Left renal pelvis (tissue), 4 donors: ENCODE results near the gene PTCSC3. TPM values are rescaled to one million over a fixed set of nuclear protein-coding genes. Genes with fewer than 3 reads are reported as not detected.

Experiments used
- DNase-seq, 4 donors: peaks; one replicate each; pipeline ENCODE4 v3.0.0-alpha.2; 2013; ENCODE audit warnings: low read depth in 4 of 4, low spot score in 3 of 4
- polyA plus RNA-seq, 4 donors: library from polyadenylated mRNA; unstranded; fragments of 120-200 nt; gene quantifications; one replicate each; pipeline ENCODE4 v1.2.1, GENCODE V29; 2013; ENCODE audit not compliant: insufficient read length in 4 of 4

Gene PTCSC3
- polyA plus RNA-seq, 4 donors = 0.27 TPM; not detected in 3

DNA sequence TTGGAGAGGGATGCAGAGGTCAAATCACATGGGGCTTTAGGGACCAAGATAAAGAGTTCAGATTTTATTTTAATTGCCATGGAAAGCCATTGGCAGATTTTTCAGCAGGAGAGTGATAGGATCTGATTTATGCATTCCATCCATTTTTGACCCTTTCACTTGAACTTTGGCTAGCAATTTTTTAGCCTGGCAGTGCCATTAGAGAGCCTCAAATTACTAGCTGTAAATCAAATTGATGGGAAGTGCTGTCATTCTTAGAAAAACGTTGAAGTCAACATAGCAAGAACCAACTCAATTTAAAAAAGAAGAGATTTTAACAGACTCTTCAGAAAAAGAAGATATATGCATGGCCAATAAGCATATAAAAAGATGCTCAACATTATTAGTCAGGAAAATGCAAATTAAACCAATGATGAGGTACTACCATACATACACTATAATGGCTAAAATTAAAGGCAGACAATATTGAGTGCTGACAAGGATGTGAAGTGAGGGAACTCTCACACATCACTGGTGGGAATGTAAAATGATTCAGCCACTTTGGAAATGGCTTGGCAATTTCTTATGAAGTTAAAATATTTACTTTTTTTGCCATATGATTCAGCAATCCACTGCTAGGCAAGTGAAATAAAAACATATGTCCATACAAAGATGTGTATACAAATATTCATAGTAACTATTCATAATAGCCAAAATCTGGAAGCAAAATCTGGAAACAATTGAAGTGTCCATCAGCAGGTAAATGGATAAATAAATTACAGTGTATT lies 89.7 kb downstream of the PTCSC3 start:
- DNase-seq = no peak

DNA sequence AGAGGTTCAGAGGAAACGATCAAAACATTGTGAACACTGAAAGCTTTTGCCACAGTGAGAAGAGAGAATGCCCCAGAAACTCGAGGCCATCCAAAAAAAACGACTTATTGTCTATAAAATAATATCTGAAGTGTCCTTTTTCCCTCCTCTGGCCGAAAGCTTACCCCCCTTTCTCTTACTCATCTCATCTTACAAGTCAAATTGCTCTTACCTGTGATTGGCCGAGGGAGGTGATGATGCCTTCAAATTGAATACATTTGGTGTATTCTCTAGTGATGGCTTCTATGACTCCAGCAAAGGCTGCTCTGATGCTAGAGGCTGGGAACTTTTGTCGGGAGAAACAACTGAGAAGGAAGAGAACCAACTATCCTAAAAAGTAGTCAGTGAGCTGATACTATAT lies 90.7 kb downstream of the PTCSC3 start:
- no peak for DNase-seq

Other genes starting within 250 kb of the PTCSC3 start
- 10 to 100 TPM; 51.9 to 69.8 (median 55.6) TPM for gene MBIP, start 143.9 kb upstream of the PTCSC3 start, polyA plus RNA-seq